Measurements from ENCODE around the gene GAPVD1.

DNA sequence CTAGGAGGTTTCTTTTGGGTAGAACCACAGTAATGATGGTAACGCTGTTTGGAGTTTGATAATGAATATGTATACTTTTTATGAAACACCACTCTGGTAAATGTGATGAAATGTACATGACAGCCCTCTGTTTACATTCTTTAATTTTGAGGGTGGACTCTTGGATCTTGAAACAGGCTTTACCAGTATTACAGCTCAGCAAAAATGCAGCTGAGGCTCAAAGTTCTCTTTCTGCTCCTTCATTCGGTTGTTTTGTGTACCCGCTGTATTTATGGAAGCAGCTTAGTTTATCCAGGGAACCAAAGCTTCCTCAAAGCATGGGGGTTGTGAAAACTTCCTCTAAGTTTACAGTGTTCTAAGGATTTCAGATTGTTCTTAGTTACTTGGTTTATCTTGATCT lies 11.1 kb downstream of the GAPVD1 start:
- TF ChIP-seq POLR2A (IDR thresholded peaks at IDR 0.05): no peak
- TF ChIP-seq, protein P1, sequence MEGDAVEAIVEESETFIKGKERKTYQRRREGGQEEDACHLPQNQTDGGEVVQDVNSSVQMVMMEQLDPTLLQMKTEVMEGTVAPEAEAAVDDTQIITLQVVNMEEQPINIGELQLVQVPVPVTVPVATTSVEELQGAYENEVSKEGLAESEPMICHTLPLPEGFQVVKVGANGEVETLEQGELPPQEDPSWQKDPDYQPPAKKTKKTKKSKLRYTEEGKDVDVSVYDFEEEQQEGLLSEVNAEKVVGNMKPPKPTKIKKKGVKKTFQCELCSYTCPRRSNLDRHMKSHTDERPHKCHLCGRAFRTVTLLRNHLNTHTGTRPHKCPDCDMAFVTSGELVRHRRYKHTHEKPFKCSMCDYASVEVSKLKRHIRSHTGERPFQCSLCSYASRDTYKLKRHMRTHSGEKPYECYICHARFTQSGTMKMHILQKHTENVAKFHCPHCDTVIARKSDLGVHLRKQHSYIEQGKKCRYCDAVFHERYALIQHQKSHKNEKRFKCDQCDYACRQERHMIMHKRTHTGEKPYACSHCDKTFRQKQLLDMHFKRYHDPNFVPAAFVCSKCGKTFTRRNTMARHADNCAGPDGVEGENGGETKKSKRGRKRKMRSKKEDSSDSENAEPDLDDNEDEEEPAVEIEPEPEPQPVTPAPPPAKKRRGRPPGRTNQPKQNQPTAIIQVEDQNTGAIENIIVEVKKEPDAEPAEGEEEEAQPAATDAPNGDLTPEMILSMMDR (IDR thresholded peaks at IDR 0.05): no peak
